C4-2B (cell line): ENCODE results near the gene RCC1.

Source experiments
- CTCF ChIP-seq: fragments of 450-650 bp; conservative IDR thresholded peaks from 2 replicates; pipeline ENCODE4 v1.5.1; 2017; ENCODE audit warnings: mild to moderate bottlenecking
- ZFX ChIP-seq: fragments of 450-650 bp; IDR thresholded peaks from 2 replicates; pipeline ENCODE4 v1.6.1; 2017

GRCh38 chr1:28571911-28572310 lies 66.1 kb downstream of the RCC1 start:
- TF ChIP-seq CTCF (no peak), ZFX (no peak)
